WTC11 (cell line): ENCODE measurements around the gene SGSH.

Source experiments
- CREM ChIP-seq: sonication (generic); formaldehyde crosslinking; IDR thresholded peaks from 2 replicates; pipeline ENCODE4 v1.8.1; 2022; ENCODE audit warnings: mild to moderate bottlenecking, missing genetic modification reagents, moderate library complexity
- ELF4 ChIP-seq: sonication (generic); formaldehyde crosslinking; IDR thresholded peaks from 2 replicates; pipeline ENCODE4 v1.8.1; 2022; ENCODE audit warnings: low read depth, mild to moderate bottlenecking, moderate library complexity, missing genetic modification reagents
- FOXP1 ChIP-seq: sonication (generic); formaldehyde crosslinking; IDR thresholded peaks from 2 replicates; pipeline ENCODE4 v1.8.0; 2022; ENCODE audit warnings: missing genetic modification reagents, mild to moderate bottlenecking, moderate library complexity, borderline replicate concordance
- NR1H2 ChIP-seq: sonication (generic); formaldehyde crosslinking; IDR thresholded peaks from 2 replicates; pipeline ENCODE4 v1.9.0; 2021; ENCODE audit warnings: mild to moderate bottlenecking, moderate library complexity, missing genetic modification reagents
- ZBTB21 ChIP-seq: sonication (generic); formaldehyde crosslinking; IDR thresholded peaks from 2 replicates; pipeline ENCODE4 v1.8.1; 2023; ENCODE audit warnings: mild to moderate bottlenecking, missing genetic modification reagents, borderline replicate concordance
- TF ChIP-seq, protein P1 (sequence below): fragments of 200-600 bp; IDR thresholded peaks from 2 replicates; pipeline ENCODE4 v1.8.0; 2022; ENCODE audit warnings: antibody characterized with exemption

DNA sequence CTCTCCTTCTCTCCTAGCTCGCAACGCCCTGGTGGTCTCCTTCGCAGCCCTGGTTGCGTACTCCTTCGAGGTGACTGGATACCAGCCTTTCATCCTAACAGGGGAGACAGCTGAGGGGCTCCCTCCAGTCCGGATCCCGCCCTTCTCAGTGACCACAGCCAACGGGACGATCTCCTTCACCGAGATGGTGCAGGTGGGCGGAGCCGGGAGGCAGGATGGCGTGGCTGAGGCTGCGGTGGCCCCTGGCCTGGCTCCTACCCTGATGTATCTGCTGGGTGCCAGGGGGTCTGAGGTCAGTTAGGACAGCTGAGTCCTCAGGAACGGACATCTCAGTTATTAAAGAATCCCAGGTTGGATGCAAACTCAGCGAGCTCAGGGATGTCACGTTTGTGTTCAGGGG is 16.8 kb upstream of the SGSH start:
- TF ChIP-seq, protein P1, sequence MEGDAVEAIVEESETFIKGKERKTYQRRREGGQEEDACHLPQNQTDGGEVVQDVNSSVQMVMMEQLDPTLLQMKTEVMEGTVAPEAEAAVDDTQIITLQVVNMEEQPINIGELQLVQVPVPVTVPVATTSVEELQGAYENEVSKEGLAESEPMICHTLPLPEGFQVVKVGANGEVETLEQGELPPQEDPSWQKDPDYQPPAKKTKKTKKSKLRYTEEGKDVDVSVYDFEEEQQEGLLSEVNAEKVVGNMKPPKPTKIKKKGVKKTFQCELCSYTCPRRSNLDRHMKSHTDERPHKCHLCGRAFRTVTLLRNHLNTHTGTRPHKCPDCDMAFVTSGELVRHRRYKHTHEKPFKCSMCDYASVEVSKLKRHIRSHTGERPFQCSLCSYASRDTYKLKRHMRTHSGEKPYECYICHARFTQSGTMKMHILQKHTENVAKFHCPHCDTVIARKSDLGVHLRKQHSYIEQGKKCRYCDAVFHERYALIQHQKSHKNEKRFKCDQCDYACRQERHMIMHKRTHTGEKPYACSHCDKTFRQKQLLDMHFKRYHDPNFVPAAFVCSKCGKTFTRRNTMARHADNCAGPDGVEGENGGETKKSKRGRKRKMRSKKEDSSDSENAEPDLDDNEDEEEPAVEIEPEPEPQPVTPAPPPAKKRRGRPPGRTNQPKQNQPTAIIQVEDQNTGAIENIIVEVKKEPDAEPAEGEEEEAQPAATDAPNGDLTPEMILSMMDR, result no peak
- TF ChIP-seq NR1H2 (CRISPR knock-in tag) (no peak), ZBTB21 (no peak), FOXP1 (no peak), CREM (no peak), ELF4 (CRISPR knock-in tag) (no peak)
